ENCODE data around the gene CASS4. TPM values are rescaled to one million over a fixed set of nuclear protein-coding genes. Genes with fewer than 3 reads are reported as not detected.
A peak's percentile ranks its signal among the peaks of the same experiment; 100 is the strongest.
"Not testable (repeated sequence)": the region's sequence is repeated elsewhere in the genome, so short reads cannot be mapped to it uniquely, and the experiment has no call there.

The CASS4 gene, protein sequence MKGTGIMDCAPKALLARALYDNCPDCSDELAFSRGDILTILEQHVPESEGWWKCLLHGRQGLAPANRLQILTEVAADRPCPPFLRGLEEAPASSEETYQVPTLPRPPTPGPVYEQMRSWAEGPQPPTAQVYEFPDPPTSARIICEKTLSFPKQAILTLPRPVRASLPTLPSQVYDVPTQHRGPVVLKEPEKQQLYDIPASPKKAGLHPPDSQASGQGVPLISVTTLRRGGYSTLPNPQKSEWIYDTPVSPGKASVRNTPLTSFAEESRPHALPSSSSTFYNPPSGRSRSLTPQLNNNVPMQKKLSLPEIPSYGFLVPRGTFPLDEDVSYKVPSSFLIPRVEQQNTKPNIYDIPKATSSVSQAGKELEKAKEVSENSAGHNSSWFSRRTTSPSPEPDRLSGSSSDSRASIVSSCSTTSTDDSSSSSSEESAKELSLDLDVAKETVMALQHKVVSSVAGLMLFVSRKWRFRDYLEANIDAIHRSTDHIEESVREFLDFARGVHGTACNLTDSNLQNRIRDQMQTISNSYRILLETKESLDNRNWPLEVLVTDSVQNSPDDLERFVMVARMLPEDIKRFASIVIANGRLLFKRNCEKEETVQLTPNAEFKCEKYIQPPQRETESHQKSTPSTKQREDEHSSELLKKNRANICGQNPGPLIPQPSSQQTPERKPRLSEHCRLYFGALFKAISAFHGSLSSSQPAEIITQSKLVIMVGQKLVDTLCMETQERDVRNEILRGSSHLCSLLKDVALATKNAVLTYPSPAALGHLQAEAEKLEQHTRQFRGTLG
- total RNA-seq (2014; rRNA removed): 1.2 and 3.8 TPM in 2 replicates
- 0.96 TPM for polyA plus RNA-seq (2012)

DNA sequence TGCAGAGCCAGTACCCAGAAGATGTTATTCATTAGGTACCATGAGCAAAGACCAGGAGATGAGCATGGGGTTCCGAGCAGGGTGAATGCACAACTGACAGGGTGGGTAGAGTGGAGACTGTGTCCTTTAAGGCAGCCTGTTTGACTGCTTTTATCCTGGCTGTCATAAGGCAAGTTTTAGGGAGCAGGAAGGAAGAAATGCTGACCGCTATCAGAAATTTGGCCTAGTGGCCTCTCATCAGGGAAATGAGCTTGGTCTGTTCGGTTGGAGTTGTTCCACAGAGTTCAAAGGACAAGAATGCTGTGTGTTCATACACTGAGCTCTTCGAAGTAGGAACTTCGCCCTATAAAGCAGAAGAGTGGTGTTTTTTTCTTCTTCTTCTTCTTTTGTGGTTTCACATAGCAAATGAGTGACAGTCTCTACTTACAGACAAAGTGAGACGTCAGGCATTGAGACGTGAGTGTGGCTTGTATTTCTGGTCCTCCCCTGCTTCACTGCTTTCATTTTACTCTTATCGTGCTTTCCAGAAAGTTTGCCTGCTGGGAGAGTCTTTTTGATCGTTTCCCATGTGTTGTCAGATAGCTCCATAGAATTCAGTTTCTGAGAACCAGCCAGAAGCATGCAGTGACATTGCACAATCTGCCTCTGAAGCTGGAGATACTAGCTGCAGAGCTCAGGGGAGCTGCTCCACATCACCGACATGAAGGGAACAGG, at the start of gene CASS4:
Gene CASS4, plus strand, starts transcription at position 502 of the 714 bp plus-strand sequence. Its CDS starts 199 bp downstream, at position 701.
- DNase-seq (ENCODE audit: low read depth): no peak

- DNase-seq (ENCODE audit: low read depth): no peak
These were observed 49.1 kb upstream of the CASS4 start for GRCh38 chr20:56362833-56363413.

DNA sequence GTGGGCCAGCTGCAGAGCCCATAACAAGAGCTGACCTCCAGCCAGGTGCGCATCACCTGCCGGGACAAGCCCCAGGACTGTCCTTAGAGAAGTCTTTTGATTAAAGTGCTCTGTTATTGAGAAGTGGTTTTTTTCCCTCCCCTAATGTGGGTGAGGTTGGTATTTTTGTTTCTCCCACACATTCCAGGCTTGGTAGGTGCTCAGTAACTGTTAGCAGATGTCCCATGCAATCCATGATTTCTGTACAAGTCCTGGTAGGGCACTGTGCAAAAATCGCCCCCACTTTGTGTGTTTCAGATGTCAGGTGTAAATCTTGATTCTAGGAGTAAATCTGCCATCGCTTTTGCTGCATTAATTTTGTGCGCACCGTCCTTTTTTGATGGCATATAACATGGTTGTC, 48.6 kb upstream of the CASS4 start:
- DNase-seq (ENCODE audit: low read depth): no peak

- DNase-seq (ENCODE audit: low read depth): peak; percentile 68
These were observed 43.5 kb upstream of the CASS4 start for GRCh38 chr20:56368351-56369134.

GRCh38 chr20:56369179-56369578, 42.9 kb upstream of the CASS4 start:
- DNase-seq (ENCODE audit: low read depth): no peak

GRCh38 chr20:56371977-56372376, 40.1 kb upstream of the CASS4 start:
- DNase-seq (ENCODE audit: low read depth): no peak

- DNase-seq (ENCODE audit: low read depth): no peak
These were observed 39.2 kb upstream of the CASS4 start for GRCh38 chr20:56372850-56373249.

DNA sequence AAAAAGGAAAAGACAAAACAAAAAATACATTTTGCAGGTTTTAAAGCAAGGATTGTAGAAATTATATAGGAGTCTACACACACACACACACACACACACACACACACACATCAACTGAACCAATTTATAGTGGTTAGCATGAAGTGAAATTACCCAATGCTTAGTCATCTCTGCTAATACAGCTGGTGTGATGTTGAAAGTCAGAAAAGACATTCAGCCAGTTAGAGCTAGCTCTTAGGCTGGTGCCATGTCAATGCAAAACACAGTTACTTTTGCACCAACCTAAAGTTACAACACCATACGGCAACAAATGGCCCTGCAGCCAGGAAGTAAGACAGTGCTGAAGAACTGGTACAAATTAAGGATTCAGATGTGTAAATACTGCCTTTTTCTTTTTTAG, 38.1 kb upstream of the CASS4 start:
- peak; percentile 96 for DNase-seq (ENCODE audit: low read depth)

DNA sequence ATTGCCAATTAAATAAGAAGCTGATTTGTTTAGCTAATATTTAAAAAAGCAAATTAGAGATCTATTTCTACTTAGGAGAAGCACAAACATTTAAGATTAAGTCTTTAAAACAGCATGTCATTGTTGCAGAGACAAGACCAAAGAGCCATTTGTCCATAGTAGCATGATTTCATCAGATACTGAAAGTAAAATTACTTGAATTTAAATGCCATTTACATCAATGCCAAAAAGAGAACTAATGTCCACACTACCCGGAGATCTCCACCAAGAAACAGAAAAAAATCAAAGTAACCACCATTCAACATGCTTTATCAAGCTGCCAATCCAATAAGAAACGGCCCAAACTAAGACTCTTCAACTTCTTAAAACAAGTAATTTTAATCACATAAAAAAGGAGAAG, 35.7 kb upstream of the CASS4 start:
- DNase-seq (ENCODE audit: low read depth): no peak

DNA sequence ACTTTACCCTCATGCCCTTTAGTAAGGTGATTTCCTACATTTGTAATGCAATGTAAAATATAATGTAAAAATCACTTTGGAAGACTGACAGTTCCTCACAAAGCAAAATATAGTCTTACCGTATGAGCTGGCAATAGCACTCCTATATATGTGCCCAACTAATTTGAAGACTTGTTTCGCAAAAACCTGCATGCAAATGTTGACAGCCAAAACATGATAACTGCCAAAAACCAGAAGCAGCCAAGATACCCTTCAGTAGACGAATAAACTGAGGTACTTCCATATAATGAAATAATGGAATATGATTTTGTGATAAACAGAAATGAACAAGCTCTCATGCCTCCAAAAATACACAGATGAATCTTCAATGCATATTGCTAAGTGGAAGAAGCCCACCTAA, 33.7 kb upstream of the CASS4 start:
- DNase-seq (ENCODE audit: low read depth): no peak

DNA sequence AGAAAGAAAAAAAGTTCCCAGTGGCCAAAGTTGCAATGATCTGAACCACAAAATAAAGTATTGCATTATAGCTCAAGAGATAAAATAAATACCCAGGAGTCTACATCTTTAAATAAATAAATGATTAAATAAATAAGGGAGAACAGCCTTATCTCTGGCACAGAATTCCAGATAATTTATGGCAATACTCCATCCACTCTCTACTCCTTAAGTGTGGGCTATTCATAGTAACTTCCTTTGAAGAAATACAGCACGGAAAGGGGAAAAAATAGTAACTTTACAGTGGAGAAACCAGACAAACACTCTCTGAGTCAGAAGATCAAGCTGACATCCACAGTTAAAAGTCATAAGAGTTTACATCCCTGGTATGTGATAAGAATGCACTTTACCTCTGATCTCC, 31.7 kb upstream of the CASS4 start:
- no peak for DNase-seq (ENCODE audit: low read depth)

DNA sequence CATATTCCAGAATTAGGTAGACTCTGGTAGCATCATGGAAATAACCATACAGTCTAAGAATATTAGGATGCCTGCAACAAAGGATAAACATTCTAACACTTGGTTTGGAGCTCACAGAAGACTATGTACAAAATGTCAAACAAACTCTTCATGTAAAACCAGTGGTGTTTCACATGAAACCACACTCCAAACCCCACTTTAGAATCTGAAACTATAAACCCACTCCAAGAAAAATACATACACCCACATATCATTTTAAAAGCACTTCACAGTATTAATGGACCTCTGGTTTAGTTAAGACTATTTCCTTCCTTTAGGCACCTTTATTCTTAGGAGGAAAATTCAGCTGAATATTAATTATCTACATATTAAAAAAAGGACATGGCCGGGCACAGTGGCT, 30.6 kb upstream of the CASS4 start:
- DNase-seq (ENCODE audit: low read depth): no peak

GRCh38 chr20:56382696-56383095, 29.4 kb upstream of the CASS4 start:
- no peak for DNase-seq (ENCODE audit: low read depth)

DNA sequence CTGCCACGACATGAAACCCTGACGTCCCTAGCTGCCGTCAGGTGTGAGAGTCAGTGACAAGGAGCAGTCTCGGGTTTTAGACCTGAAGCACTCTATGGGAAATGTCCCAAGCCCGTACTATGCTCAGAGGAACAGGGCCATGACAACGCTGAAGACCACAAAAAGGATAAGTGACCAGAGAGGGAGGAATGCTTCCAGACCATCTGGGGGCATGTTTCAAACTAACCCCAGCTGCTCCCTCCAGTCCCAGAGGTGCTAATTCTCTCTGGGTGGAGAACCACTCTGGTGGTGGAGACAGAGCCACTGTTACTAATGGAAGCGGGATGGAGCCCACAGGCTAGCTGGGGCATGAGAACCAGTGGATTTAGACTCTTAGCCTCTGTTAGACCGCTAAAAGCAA, 28.7 kb upstream of the CASS4 start:
- DNase-seq (ENCODE audit: low read depth): no peak

DNA sequence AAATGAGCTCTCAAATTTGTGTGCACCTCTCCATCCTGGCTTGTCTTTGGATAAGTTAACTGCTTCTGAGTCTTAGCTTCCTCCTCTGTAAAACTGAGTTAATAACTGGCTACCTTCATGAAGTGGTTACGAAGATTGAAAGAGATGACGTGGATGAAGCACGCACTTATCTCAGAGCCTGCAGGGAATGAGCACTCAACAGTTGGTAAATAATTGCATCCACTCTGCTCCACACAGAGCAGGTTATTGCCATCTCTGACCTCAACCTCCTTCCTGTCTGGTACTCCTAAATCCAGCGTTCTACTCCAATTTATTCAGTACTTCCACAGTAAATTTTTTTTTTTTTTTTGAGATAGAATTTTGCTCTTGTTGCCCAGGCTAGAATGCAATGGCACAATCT, 26.9 kb upstream of the CASS4 start:
- no peak for DNase-seq (ENCODE audit: low read depth)

DNA sequence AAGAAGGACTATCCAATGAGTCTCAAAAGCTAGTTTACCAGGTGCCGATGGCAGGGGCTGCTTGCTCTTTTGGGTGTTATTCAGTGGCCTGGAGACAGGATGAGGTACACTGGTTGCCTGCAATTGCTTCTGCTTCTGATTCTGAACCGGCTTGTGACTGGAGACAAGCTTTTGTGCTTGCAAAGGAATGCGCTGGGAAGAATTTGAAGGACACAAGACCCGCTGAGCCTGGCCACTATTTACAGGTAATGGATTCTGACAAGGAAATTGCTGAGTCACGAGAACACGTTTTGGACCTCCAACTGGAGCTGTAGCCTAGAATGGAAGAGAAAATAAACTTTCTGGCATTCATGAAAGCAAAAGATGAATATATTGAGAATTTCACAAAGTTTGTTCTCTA, 25.8 kb upstream of the CASS4 start:
- DNase-seq (ENCODE audit: low read depth): no peak

- no peak for DNase-seq (ENCODE audit: low read depth)
These were observed 23.2 kb upstream of the CASS4 start for GRCh38 chr20:56388882-56389281.

DNA sequence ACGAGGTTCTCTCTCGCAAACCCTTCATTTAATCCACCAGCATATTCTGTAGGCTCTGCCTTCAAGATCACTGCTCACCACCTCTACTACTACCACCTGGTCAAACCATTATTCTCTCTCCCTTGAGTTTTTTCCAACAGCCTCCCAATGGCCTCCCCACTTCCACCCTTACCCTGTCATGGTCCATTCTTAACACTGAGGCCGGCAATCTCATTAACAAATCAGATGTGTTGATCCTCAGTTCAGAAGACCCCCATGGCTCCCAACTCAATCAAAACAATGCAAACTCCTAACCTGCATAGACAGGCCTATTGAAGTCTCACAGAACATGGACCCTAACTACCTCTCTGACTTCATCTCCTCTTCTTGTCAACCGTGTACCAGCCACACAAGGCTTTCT, 22.3 kb upstream of the CASS4 start:
- DNase-seq (ENCODE audit: low read depth): no peak

DNA sequence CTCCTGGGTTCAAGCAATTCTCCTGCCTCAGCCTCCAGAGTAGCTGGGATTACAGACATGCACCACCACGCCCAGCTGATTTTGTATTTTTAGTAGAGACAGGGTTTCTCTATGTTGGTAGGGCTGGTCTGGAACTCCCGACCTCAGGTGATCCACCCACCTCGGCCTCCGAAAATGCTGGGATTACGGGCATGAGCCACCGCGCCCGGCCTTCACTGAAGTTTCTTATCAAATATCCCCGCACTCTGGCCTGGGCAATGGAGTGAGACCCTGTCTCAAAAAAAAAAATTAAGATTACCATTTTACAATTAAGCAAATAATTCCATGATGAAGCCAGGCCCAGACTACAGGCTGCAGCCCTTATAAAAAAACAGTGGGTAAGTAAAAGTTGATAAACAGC, 21.7 kb upstream of the CASS4 start:
- not testable (repeated sequence) for DNase-seq (ENCODE audit: low read depth)

GRCh38 chr20:56391037-56391436, 21.0 kb upstream of the CASS4 start:
- no peak for DNase-seq (ENCODE audit: low read depth)

DNA sequence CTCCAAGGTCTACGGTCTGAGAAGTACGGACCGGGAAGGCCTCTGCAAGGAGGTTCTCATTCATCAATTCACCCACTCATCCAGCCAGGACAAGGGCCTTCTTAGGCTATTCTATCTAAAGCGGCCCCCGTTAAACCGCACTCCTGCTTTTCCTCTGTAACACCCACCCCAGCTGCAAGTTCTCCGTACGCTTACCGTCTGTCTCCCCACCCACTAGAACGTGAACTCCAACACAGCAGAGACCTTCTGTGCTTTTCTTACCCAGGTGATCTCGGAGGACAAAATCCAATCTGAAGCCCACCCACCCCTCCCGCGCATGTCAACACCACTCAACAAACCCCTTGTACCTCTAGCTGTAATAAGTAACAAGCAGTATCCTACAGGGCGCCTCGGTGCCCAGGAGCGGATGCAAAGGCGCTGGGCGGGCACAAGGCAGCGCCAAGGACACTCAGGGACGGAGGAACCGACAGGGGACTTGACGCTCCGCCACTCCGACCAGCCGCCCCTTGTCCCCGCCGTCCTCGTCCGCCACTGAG, 20.4 kb upstream of the CASS4 start:
- peak; percentile 3 for DNase-seq (ENCODE audit: low read depth)

Data from LHCN-M2 (cell line).